Measurements from ENCODE around the gene NIPBL. TPM values are rescaled to one million over a fixed set of nuclear protein-coding genes. Genes with fewer than 3 reads are reported as not detected.
"Not testable (repeated sequence)": the region's sequence is repeated elsewhere in the genome, so short reads cannot be mapped to it uniquely, and the experiment has no call there.

Gene NIPBL
- polyA plus RNA-seq, 3 donors: 55.3 to 78.0 (median 69.7) TPM

DNA sequence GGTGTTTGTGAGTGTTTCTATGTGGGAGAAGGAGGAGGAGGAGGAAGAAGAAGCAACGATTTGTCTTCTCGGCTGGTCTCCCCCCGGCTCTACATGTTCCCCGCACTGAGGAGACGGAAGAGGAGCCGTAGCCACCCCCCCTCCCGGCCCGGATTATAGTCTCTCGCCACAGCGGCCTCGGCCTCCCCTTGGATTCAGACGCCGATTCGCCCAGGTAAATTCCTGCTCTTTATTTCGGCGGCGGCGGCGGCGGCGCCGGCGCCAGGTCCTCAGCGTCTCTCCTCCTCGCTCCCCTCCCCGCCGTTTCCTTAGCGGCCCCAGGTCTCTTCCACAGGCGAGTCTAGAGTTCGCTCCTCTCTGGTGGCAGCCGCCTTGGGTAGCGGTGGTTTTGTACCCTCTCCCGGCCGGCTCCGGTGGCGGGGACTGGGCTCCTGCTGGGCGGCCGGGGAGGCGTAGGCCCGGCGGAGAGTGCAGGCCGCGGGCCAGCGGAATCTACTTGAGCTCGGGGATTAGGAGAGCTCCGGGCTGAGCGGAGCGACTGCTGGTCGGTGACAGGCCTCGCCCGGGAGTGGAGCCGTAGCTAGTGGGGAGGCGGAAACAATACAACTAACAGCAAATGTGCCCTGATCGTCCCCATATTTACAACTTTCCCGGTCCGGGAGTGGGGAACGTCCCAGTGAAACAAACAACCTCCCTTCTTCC, 547 bp downstream of the NIPBL start:
- DNase-seq: peak; percentile 58

DNA sequence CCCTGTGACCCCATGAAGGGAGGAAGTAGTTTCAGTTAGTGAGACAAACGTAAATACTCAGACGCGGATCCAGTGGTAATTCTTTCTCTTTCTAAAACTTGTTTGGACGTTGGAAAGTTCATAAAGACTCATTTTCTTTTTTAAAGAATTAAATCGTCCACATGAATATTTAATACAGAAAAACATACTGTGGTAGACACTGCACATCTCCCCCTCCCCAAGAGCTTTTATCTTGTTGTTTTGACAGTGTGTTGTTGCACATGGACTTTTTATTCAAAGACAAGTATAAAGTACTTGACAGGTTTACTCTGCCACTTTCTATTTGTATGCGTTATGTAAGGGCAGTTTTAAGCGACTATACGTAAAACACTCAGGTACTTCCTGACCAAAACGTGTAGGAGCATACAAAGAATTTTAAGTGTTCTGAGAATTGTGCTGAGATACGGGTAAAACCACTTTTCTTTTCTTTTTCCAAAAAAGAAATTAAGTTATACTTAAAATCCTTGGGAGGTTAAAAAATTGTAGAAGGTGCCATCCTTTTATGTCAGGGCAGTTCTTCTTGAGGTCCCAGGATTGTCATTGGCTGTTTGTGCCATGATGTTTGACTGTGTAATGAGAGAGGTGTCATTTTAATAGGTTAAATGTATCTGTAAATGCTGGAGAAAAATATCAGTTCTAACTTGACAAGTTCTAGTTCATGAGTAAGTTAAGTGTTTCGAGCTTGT, 1.3 kb downstream of the NIPBL start:
- DNase-seq: no peak

DNA sequence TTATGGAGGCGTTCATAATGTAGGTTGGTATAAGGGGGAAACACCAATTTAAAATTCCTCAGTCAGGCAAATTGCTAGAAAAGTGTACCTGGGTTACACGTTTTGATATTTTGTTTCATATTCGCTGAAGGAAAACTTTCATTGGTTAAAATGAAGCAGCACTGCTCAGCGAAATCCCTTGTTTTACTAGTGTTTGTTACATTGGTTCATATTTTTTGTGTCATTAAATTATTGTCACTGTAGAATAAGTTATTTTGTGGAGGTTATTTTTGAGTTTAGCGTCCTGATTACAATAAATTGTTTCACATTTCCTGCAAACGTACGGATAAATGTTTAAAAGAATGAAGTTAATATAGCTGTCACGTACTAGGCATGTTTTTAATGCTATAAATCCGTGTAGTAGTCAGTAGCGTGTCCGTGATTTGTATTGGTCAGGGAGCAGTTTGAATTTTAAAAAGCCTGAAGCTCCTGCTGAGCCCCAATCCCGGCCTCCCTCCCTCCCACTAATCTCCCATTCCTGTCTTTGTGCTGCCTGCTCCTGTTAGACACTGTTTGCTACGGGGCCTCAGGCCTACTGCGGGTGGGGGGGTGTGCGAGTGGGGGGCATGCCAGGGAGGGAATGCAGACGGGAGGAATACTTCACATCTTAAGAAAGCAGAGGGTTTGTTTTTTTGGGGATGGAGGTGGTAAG, 2.0 kb downstream of the NIPBL start:
- DNase-seq: peak; percentile 56

DNA sequence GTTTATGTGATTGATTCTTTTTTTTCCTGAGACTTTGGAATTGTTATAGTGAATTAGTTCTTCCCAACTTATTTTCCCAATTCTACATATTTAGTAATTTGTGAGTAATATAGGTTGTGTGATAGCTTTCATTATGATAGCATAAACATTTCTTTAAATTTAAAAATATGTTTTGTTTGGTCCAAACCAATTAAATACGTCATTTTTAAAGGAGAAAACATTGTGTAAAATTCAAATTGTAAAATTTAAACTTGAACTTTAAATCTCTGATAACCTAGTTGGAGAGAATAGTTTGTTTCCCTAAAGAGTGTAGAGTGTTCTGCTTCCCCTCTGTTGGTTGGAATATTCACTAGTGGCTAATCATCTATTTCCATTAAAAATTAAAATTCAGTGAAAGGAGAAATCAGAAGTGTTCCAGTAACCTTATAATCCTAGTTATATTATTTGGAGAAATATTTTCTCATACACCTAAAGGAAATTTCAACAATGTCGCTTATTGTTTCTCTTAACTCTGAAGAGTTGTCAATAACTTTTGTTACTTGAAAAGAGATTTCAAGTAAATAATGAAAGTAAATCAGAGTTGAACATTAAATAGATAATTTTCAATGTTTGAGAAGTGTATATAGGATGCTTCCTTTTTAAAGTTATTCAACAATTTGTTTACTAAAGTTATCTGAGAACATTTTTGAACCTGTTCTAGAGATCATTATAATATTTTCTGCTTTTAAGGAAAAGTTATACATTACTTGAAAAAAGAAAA, 2.9 kb downstream of the NIPBL start:
- DNase-seq: no peak

DNA sequence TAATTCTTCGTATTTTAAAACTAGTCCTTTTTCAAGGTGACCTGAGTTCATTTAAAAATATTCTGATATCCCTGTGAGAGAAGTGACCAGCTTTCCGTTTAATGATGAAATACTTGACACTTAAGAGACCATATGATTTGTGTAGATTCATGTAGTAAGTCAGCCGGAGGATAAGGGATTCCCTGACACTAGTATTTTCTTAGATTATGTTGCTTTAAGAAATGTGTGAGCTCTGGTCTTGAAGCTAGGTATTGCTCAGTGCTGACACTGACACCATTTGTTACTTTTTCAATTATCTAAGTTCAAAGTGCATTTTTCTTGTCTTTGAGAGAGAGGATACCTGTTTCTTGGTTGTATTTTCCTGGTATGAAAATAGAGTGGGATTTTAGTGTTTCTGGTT, 4.2 kb downstream of the NIPBL start:
- DNase-seq: no peak

DNA sequence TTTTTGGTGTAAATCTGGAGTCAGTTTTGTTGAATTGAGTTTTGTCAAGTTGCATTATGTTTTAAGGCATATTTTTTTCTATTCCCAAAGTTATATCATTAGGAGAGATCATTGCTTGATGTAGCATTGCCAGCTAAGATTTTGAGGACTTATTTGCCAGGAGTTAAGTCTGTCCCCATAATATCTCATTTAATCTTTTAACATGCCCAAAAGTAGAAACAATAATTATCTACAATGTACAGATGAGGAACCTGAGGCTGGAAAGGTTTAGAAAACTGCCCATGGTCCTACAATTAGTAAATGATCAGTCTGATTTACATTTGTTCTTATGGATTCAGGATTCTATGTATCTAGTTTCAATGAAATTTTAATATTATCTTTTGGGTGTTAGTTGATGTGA, 4.7 kb downstream of the NIPBL start:
- no peak for DNase-seq

DNA sequence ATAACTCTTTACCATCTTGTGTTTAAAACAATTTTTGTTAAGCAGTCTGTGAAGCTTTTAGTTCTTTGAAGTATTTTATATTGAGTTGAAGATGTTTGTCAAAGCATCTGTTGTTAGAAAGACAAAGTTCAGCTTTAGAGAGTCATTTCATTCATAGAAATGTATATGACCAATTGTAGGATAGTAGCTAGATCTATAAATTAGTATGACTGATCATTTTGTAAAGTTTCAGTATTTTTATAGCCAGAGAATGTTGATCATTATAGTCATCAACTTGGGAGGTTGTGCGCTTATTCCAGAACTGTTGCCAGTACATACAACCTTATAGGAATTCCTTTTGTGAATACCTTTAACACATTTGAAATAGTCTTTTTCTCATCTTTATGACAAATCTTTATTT, 5.2 kb downstream of the NIPBL start:
- DNase-seq: no peak

DNA sequence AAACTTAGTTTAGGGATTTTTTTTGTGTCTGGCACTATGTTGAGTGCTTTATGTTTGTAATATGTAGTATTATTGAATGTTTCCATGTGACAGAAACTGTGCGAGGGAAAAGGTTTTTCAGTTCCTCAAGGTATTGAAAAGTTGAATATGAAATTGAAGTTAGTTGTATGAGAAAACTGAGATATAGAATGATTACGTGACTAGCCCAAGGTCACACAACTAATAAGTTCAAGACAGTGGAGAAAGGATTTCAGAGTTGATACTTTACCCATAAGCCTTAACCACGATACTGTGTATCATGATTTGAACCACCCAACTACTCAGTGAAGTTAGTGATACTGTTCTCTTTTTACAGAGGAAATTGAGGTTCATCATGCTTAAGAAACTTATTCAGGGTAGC, 5.7 kb downstream of the NIPBL start:
- DNase-seq: no peak

DNA sequence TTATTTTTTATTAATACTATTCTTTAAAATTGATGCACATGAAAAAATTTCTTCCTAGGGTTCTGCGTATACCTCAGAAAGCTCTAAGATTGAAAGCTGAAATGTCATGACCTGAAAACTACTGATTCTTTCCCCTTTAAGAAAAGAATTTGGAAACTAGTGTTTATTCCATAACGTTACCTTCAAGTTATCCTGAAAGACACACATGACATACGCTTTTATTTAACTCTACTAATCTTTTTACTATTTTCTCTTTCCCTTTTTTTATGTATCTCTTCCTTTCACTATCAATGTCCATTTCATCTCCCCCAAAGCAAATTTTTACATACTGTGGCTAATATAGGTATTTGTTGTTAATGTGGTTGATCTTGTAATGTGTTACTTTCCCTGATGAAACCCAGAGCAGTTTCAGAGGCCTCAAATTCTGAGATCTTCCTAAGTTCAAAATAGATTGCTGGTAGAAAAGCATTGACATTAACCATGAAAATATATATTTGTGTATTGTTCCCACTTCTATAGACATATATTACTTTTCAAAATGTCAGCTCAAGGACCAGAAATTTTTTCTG, 7.4 kb downstream of the NIPBL start:
- DNase-seq: no peak

DNA sequence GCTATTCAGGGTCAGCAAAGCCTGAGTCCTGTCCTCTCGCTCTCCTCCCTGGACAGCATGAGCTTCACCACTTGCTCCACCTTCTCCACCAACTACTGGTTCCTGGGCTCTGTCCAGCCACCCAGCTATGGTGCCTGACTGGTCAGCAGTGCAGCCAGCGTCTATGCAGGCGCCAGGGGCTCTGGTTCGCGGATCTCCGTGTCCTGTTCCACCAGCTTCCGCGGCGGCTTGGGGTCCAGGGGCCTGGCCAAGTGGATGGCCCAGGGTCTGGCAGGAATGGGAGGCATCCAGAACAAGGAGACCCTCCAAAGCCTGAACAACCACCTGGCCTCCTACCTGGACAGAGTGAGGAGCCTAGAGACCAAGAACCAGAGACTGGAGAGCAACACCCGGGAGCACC, 8.6 kb downstream of the NIPBL start:
- no peak for DNase-seq

DNA sequence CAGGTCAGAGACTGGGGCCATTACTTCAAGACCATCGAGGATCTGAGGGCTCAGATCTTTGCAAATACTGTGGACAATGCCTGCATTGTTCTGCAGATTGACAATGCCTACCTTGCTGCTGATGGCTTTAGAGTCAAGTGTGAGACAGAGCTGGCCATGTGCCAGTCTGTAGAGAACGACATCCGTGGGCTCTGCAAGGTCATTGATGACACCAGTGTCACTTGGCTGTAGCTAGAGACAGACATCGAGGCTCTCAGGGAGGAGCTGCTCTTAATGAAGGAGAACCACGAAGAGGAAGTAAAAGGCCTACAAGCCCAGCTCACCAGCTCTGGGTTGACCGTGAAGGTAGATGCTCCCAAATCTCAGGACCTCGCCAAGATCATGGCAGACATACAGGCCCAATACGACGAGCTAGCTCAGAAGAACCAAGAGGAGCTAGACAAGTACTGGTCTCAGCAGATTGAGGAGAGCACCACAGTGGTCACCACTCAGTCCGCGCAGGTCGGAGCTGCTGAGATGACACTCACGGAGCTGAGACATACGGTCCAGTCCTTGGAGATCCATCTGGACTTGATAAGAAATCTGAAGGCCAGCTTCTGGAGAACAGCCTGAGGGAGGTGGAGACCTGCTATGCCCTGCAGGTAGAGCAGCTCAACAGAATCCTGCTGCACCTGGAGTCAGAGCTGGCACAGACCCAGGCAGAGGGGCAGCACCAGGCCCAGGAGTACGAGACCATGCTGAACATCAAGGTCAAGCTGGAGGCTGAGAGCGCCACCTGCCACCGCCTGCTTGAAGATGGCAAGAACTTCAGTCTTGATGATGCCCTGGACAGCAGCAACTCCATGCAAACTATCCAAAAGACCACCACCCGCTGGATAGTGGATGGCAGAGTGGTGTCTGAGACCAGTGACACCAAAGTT, 9.3 kb downstream of the NIPBL start:
- DNase-seq: no peak

DNA sequence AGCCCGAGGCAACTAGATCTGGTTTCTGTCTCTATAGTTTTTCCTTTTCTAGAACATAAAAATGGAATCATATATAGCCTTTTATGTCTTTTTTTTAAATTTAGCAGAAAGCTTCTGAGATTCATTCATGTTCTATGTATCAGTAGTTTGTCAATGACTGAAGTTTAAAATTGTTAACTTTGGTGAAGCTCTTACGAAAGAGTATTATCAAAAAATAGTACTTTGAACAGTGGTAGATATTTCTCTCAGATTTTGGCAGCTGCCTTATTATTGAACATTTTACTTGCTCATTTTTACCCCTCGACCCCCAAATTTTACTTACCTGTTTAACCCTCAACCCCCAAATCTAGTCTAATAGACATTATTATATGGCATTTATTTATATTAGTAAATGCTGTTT, 10.2 kb downstream of the NIPBL start:
- DNase-seq: no peak

DNA sequence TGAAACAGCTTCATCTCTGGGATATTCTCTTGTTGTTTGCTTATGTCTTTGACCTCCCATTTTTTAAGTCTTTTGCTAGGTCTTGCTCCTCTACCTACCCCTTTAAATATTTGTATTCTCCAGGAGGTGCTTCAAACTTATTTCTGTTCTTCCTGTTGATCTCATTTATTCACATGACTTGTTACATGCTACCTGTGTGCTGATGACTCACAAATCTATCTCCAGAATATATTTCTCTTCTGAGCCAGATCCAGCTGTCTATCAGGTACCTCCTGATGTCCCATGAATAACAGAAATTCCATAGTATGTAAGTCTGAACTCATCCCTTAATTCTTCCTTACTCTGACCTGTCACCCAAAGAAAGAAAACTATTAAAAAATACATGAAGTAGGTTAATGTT, 11.0 kb downstream of the NIPBL start:
- no peak for DNase-seq

DNA sequence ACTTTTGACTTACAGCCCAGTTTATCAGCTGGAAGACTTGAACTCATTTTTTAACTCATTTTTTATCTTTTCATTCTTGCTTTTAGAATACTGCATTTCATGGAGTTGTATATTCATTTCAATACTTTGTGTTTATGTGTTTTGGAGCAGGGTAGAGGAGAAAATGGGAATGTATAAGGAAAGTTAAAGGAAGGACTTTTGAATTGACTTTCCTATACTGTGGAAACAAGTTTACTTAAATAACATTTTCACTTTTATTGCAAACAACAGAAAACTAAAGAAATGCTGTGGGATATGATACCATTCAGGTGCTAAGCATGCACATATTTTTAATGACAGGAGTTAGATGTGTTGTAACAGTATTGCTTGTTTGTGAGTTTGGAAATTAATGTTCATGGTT, 11.7 kb downstream of the NIPBL start:
- no peak for DNase-seq

DNA sequence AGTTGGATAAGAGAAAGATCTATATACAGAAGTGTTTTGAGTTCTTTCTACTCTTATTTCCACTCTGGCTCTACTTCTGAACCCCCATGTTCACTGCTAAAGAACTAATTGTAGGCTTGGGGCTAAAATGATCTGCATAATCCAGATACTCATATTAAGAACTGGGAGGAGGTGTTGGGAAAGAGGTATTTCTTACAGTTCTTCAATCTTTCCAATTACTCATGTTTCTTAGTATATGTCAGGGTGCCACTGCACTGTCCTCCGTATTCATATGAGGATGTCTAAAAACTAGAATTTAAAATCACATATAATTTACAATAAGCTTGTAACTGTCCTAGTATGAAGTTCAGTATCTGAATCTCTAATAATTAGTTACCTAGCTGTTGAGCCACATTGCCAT, 12.7 kb downstream of the NIPBL start:
- DNase-seq: no peak

DNA sequence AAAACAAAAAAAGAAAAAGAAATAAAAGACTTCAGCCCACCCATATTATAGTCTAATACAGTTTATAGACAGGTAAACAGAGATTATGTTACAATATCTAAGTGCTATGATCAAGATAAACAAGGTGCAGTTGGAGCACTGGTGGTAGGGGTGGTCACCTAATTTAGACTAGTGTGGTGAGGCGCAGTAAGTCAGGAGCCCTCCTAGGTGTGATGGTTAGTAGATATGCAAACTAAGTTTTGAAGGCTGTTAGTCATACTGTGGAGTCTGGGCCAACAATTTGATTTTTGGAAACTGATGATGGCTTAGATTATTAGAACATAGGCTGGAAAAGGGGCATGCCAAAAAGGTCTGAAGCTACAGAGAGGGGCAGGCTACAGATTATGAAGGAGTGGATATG, 14.7 kb downstream of the NIPBL start:
- no peak for DNase-seq

DNA sequence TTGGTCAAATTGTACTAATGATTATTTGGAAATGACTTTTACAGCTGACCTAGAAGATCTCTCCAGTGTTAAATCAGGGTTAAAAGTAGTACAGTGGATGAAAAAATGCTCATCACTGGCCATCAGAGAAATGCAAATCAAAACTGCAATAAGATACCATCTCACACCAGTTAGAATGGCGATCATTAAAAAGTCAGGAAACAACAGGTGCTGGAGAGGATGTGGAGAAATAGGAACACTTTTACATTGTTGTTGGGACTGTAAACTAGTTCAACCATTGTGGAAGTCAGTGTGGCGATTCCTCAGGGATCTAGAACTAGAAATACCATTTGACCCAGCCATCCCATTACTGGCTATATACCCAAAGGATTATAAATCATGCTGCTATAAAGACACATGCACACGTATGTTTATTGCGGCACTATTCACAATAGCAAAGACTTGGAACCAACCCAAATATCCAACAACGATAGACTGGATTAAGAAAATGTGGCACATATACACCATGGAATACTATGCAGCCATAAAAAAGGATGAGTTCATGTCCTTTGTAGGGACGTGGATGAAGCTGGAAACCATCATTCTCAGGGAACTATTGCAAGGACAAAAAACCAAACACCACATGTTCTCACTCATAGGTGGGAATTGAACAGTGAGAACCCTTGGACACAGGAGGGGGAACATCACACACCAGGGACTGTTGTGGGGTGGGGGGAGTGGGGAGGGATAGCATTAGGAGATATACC, 15.7 kb downstream of the NIPBL start:
- not testable (repeated sequence) for DNase-seq

DNA sequence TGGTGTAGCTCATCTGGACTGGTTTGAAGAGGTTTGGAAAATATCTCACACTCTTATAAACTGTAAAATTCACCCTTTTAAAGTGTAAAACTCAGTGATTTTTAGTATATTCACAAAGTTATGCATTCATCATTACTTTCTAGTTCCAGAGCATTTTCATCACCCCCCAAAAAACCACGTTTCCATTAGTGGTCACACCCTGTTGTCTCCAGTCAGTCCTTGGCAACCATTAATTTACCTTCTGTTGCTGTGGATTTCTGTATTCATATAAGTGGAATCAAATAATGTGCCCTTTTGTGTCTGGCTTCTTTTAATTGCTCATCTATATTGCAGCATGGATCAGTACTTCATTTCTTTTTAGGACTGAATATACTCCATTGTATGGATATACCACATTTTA, 18.4 kb downstream of the NIPBL start:
- DNase-seq: no peak

DNA sequence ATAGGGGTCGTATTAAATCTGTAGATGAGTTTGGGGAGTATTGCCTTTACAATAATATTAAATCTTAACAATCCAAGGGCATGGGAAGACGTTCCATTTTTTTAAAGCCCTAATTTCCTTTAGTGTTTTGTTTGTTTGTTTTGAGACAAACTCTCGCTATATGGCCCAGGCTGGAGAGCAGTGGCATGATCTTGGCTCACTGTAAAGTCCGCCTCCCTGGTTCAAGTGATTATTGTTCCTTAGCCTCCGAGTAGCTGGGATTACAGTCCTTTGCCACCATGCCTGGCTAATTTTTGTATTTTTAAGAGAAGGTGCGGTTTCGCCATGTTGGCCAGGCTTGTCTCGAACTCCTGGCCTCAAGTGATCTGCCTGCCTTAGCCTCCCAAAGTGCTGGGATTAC, 19.9 kb downstream of the NIPBL start:
- DNase-seq: no peak

DNA sequence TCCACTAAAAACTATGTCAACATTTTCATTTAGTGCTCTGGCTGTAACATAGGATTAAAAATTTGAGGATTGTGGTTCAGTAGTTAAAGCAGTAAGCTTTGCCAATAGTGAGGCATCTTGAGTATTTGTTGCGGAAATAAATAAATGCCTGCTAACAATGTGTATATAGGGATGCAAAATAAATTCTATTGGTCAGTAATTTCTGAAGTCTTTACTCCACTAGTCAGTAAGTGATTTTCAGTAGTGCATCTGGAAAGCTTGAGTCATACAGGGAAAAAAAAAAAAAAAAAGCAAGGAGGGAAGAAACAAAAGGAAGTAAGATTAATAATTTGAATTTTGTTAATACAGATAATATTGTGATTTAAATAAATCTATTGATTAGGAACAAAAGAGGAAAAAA, 21.0 kb downstream of the NIPBL start:
- no peak for DNase-seq

All from renal pelvis (tissue), 4 donors.